K562 (cell line): Measurements from ENCODE around the gene CDC23. TPM values are rescaled to one million over a fixed set of nuclear protein-coding genes. Genes with fewer than 3 reads are reported as not detected.

Experiments
- E2F6 ChIP-seq, 2 experiments: IDR thresholded peaks; 2 replicates each; pipeline ENCODE4 v1.6.1; 2011; ENCODE audit warnings: borderline replicate concordance in 1 of 2, control low read depth in 1 of 2, low read depth in 1 of 2, low read length in 1 of 2, mild to moderate bottlenecking in 1 of 2, mixed read lengths in 1 of 2, moderate library complexity in 1 of 2; ENCODE audit not compliant: insufficient read depth in 1 of 2, insufficient read length in 1 of 2, poor library complexity in 1 of 2, severe bottlenecking in 1 of 2; ENCODE audit errors: extremely low read depth in 1 of 2
- GMEB1 ChIP-seq: fragments of 250-450 bp; sonication (Bioruptor Pico); IDR thresholded peaks from 2 replicates; pipeline ENCODE4 v1.4.0; 2020; ENCODE audit warnings: mild to moderate bottlenecking
- ILK ChIP-seq: fragments of 450-650 bp; IDR thresholded peaks from 2 replicates; pipeline ENCODE4 v1.6.1; 2016; ENCODE audit warnings: missing genetic modification characterization, low read depth, mild to moderate bottlenecking, missing compliant biosample characterization, moderate library complexity, borderline replicate concordance
- LCOR ChIP-seq: sonication (generic); formaldehyde crosslinking; IDR thresholded peaks from 2 replicates; pipeline ENCODE4 v1.8.0; 2022; ENCODE audit warnings: mild to moderate bottlenecking, missing genetic modification reagents
- MBD2 ChIP-seq: sonication (generic); IDR thresholded peaks from 2 replicates; pipeline ENCODE4 v1.6.1; 2016; ENCODE audit warnings: low read depth, borderline replicate concordance
- NEUROD1 ChIP-seq: fragments of 150-350 bp; IDR thresholded peaks from 2 replicates; pipeline ENCODE4 v1.6.1; 2014; ENCODE audit warnings: borderline replicate concordance, low read length, low read depth; ENCODE audit not compliant: partially characterized antibody
- PHTF2 ChIP-seq: fragments of 250-450 bp; sonication (Bioruptor Pico); IDR thresholded peaks from 2 replicates; pipeline ENCODE4 v1.5.0; 2021; ENCODE audit warnings: mild to moderate bottlenecking
- SMARCC2 ChIP-seq: fragments of 450-650 bp; IDR thresholded peaks from 2 replicates; pipeline ENCODE4 v1.6.1; 2017; ENCODE audit warnings: antibody characterized with exemption, moderate library complexity, mild to moderate bottlenecking, low read depth
- THAP12 ChIP-seq: fragments of 250-450 bp; sonication (Bioruptor Pico); IDR thresholded peaks from 2 replicates; pipeline ENCODE4 v1.9.0; 2021; ENCODE audit warnings: mild to moderate bottlenecking, inconsistent platforms
- YBX1 ChIP-seq: fragments of 450-650 bp; IDR thresholded peaks from 2 replicates; pipeline ENCODE4 v1.7.1; 2016; ENCODE audit warnings: mild to moderate bottlenecking
- ZFP36 ChIP-seq: fragments of 150-350 bp; IDR thresholded peaks from 2 replicates; pipeline ENCODE4 v1.6.1; 2018; ENCODE audit warnings: low read length, low read depth; ENCODE audit not compliant: partially characterized antibody
- ZNF133 ChIP-seq: fragments of 250-450 bp; sonication (Bioruptor Pico); IDR thresholded peaks from 2 replicates; pipeline ENCODE4 v1.4.0; 2020; ENCODE audit warnings: mild to moderate bottlenecking
- ZNF134 ChIP-seq: fragments of 250-450 bp; sonication (Bioruptor Pico); conservative IDR thresholded peaks from 2 replicates; pipeline ENCODE4 v1.4.0; 2020
- ZNF277 ChIP-seq: fragments of 250-450 bp; sonication (Bioruptor Pico); IDR thresholded peaks from 2 replicates; pipeline ENCODE4 v1.8.0; 2022; ENCODE audit warnings: inconsistent platforms, mild to moderate bottlenecking, moderate library complexity, borderline replicate concordance
- ZNF3 ChIP-seq: fragments of 250-450 bp; sonication (Bioruptor Pico); IDR thresholded peaks from 2 replicates; pipeline ENCODE4 v1.5.0; 2021; ENCODE audit warnings: mild to moderate bottlenecking, moderate library complexity
- ZNF655 ChIP-seq: fragments of 250-450 bp; sonication (Bioruptor Pico); IDR thresholded peaks from 2 replicates; pipeline ENCODE4 v1.5.0; 2021
- polyA plus RNA-seq, 8 experiments: library from polyadenylated mRNA; depleted of rRNA in 4 of 8; stranded (reverse) in 5 of 8; unstranded in 3 of 8; fragments of >200 nt; fragmentation: Nextera tagmentation in 2 of 8; fragmentation: Illumina TruSeq in 1 of 8; extraction: Ambion mirVana in 2 of 8; extraction: Trizol in 1 of 8; gene quantifications; 2 replicates each; pipeline versions ENCODE4 v1.2.1 to v1.2.3, GENCODE V29; 2011 to 2014; ENCODE audit warnings: inconsistent platforms in 1 of 8, missing spikeins in 1 of 8
- total RNA-seq, 7 experiments: library from RNA; depleted of rRNA in 6 of 7; stranded (reverse); fragments of >200 nt in 6 of 7; fragmentation: Illumina TruSeq in 2 of 7; extraction: Trizol in 2 of 7; gene quantifications; 2 replicates each; pipeline versions ENCODE4 v1.2.1 to v1.2.3, GENCODE V29; 2011 to 2021; ENCODE audit warnings: low replicate concordance in 1 of 7

The CDC23 gene
- total and polyA plus RNA-seq, 9 of the 15 experiments (the other 6 are each of a cell fraction or from before 2014, with no cell fraction given): 34.5 to 157 (median 65.5) TPM

- TF ChIP-seq THAP12: 0 out of 2 replicates have a peak, but pooled peaks have one; percentile 53
- TF ChIP-seq ZNF3 (CRISPR knock-in tag): no peak
- TF ChIP-seq E2F6 (IDR thresholded peaks at IDR 0.05; ENCODE audit: borderline replicate concordance in 1 of 2, extremely low read depth in 1 of 2, insufficient read depth in 1 of 2, insufficient read length in 1 of 2, low read depth in 1 of 2, low read length in 1 of 2, poor library complexity in 1 of 2, severe bottlenecking in 1 of 2): peak in 1 of 2 experiments; percentile 87
- TF ChIP-seq ZNF277 (CRISPR knock-in tag): no peak
- no peak for TF ChIP-seq SMARCC2
- no peak for TF ChIP-seq ZNF133 (CRISPR knock-in tag)
- TF ChIP-seq ZFP36: no peak
- peak; percentile 64 for TF ChIP-seq MBD2
- TF ChIP-seq PHTF2 (CRISPR knock-in tag): no peak
- 0 out of 2 replicates have a peak, but pooled peaks have one; percentile 34 for TF ChIP-seq LCOR (CRISPR knock-in tag)
- no peak for TF ChIP-seq ZNF655 (CRISPR knock-in tag)
- no peak for TF ChIP-seq ZNF134 (CRISPR knock-in tag)
- peak; percentile 42; the same call in 1 of the 2 replicates for TF ChIP-seq GMEB1 (CRISPR knock-in tag)
- no peak for TF ChIP-seq YBX1
- TF ChIP-seq NEUROD1: peak; percentile 27
- TF ChIP-seq ILK: no peak
Observed at GRCh38 chr5:138178516-138179276, 34.4 kb downstream of the CDC23 start, which contains the start of the genes BRD8 and KIF20A (continued).
